Breast epithelium (tissue), 4 donors: ENCODE results near the gene MRPL38. TPM values are rescaled to one million over a fixed set of nuclear protein-coding genes. Genes with fewer than 3 reads are reported as not detected.
A peak's percentile ranks its signal among the peaks of the same experiment; 100 is the strongest.

Experiments used
- DNase-seq, 2 donors: peaks; one replicate each; pipeline ENCODE4 v3.0.0-alpha.2; 2019; ENCODE audit warnings: low spot score in 2 of 2
- H3K27ac ChIP-seq, 2 donors: fragments of 200-600 bp; sonication (generic) in 1 of 2; one replicate each; pipeline ENCODE4 v1.5.1; 2016 to 2019; ENCODE audit warnings: mild to moderate bottlenecking in 1 of 2
- H3K27me3 ChIP-seq, 2 donors: fragments of 200-600 bp; sonication (generic) in 1 of 2; one replicate each; pipeline versions ENCODE4 v1.5.1 to v1.6.0; 2017 to 2019; ENCODE audit warnings: control low read depth in 1 of 2, mild to moderate bottlenecking in 1 of 2
- H3K36me3 ChIP-seq: fragments of 200-600 bp; one replicate; pipeline ENCODE4 v1.5.1; 2019
- H3K4me1 ChIP-seq, 2 donors: fragments of 200-600 bp; sonication (generic); one replicate each; pipeline ENCODE4 v1.5.1; 2016 to 2019; ENCODE audit warnings: control low read depth in 1 of 2
- H3K4me3 ChIP-seq, 3 donors: fragments of 200-600 bp; sonication (generic); 1 replicate in 2 of 3; 2 replicates in 1 of 3; pipeline ENCODE4 v1.5.1; 2016 to 2019; ENCODE audit warnings: mild to moderate bottlenecking in 3 of 3, moderate library complexity in 2 of 3
- H3K9me3 ChIP-seq, 2 donors: fragments of 200-600 bp; sonication (generic) in 1 of 2; one replicate each; pipeline ENCODE4 v1.5.1; 2016 to 2019; ENCODE audit warnings: control low read depth in 1 of 2
- CTCF ChIP-seq, 3 donors: fragments of 450-650 bp; IDR thresholded peaks; one replicate each; pipeline ENCODE4 v1.5.1; 2016 to 2017; ENCODE audit warnings: antibody characterized with exemption in 3 of 3, mild to moderate bottlenecking in 3 of 3, moderate library complexity in 3 of 3
- POLR2A ChIP-seq: fragments of 450-650 bp; IDR thresholded peaks from one replicate; pipeline ENCODE4 v1.6.1; 2016; ENCODE audit warnings: antibody characterized with exemption, mild to moderate bottlenecking, moderate library complexity
- POLR2AphosphoS5 ChIP-seq, 3 donors: sonication (generic); formaldehyde crosslinking; IDR thresholded peaks; one replicate each; pipeline ENCODE4 v1.6.1; 2017; ENCODE audit warnings: antibody characterized with exemption in 3 of 3
- intact Hi-C: fragments of 100-400 bp; cut with DNase I; formaldehyde crosslinking; loops from one replicate; pipeline ENCODE4 v1.15.1; 2023; ENCODE audit warnings: low total_unique reads
- total RNA-seq, 3 donors: library from RNA; depleted of rRNA; stranded (reverse); fragments of >200 nt; gene quantifications; one replicate each; pipeline ENCODE4 v1.1.0, GENCODE V29; 2016

The MRPL38 gene
- total RNA-seq, 3 donors from 2014 or later, result 29.4 to 39.0 (median 36.6) TPM

GRCh38 chr17:75895370-75896155, 9.1 kb downstream of the MRPL38 start:
- no peaks in the 10 kb centered on the region for H3K27me3 ChIP-seq
- H3K36me3 ChIP-seq, result no peaks in the 10 kb centered on the region
- peaks cover 0 to 16% of the 10 kb centered on the region in 2 donors for H3K4me1 ChIP-seq
- intact Hi-C loops, result no loop called here
- H3K4me3 ChIP-seq, result peak overlapping the region; percentile 66 to 84 (median 80)
- H3K27ac ChIP-seq, result peak overlapping the region; percentile 90 to 92
- DNase-seq, result no peak
- TF ChIP-seq POLR2AphosphoS5 (IDR thresholded peaks at IDR 0.05) (no peak), CTCF (IDR thresholded peaks at IDR 0.05) (peak in 1 of 3 donors; percentile 9), POLR2A (no peak)
- H3K9me3 ChIP-seq, result no peaks in the 10 kb centered on the region

GRCh38 chr17:75894049-75894733, 10.5 kb downstream of the MRPL38 start:
- Histone ChIP-seq H3K27ac (peak overlapping the region; percentile 90 to 92), H3K27me3 (no peaks in the 10 kb centered on the region), H3K4me1 (peaks cover 0 to 16% of the 10 kb centered on the region in 2 donors), H3K36me3 (no peaks in the 10 kb centered on the region), H3K9me3 (no peaks in the 10 kb centered on the region), H3K4me3 (peak overlapping the region in 1 of 3 donors; percentile 84)
- intact Hi-C loops, result no loop called here
- TF ChIP-seq POLR2A (no peak), CTCF (IDR thresholded peaks at IDR 0.05) (no peak), POLR2AphosphoS5 (IDR thresholded peaks at IDR 0.05) (no peak)
- no peak for DNase-seq

- Histone ChIP-seq H3K27ac (peak overlapping the region in 1 of 2 donors; percentile 92), H3K27me3 (no peaks in the 10 kb centered on the region), H3K9me3 (no peaks in the 10 kb centered on the region), H3K4me3 (no peak overlapping the region), H3K36me3 (no peaks in the 10 kb centered on the region), H3K4me1 (peaks cover 0 to 16% of the 10 kb centered on the region in 2 donors)
- no peak for DNase-seq
- intact Hi-C loops, result no loop called here
- TF ChIP-seq POLR2AphosphoS5 (IDR thresholded peaks at IDR 0.05), result no peak
- TF ChIP-seq POLR2A, result no peak
- no peak for TF ChIP-seq CTCF (IDR thresholded peaks at IDR 0.05)
Measured at GRCh38 chr17:75893305-75894048, 11.2 kb downstream of the MRPL38 start.

GRCh38 chr17:75892556-75893224, 12.0 kb downstream of the MRPL38 start:
- no peaks in the 10 kb centered on the region for H3K27me3 ChIP-seq
- H3K4me1 ChIP-seq, result peaks cover 0 to 16% of the 10 kb centered on the region in 2 donors
- no peaks in the 10 kb centered on the region for H3K9me3 ChIP-seq
- H3K4me3 ChIP-seq, result no peak overlapping the region
- DNase-seq, result no peak
- TF ChIP-seq POLR2AphosphoS5 (IDR thresholded peaks at IDR 0.05), result no peak
- no peak for TF ChIP-seq POLR2A
- TF ChIP-seq CTCF (IDR thresholded peaks at IDR 0.05), result no peak
- H3K36me3 ChIP-seq, result no peaks in the 10 kb centered on the region
- intact Hi-C loops, result no loop called here
- H3K27ac ChIP-seq, result no peak overlapping the region
